Stomach (tissue), 9 donors: Measurements from ENCODE around the gene ARID5B. TPM values are rescaled to one million over a fixed set of nuclear protein-coding genes. Genes with fewer than 3 reads are reported as not detected.

Experiments
- DNase-seq, 2 donors: peaks; one replicate each; pipeline versions ENCODE4 v3.0.0 to v3.0.0-alpha.2; 2013 to 2019
- H3K27ac ChIP-seq, 5 donors: fragments of 200-600 bp in 4 of 5; sonication (generic) in 4 of 5; one replicate each; pipeline ENCODE4 v1.5.1; 2013 to 2019; ENCODE audit warnings: mild to moderate bottlenecking in 1 of 5, moderate library complexity in 1 of 5
- H3K27me3 ChIP-seq, 3 donors: fragments of 200-600 bp; sonication (generic); one replicate each; pipeline ENCODE4 v1.5.1; 2017 to 2019; ENCODE audit warnings: mixed run types in 1 of 3
- H3K36me3 ChIP-seq, 4 donors: fragments of 200-600 bp; sonication (generic); 1 replicate in 3 of 4; 2 replicates in 1 of 4; pipeline ENCODE4 v1.5.1; 2016 to 2019
- H3K4me1 ChIP-seq, 4 donors: fragments of 200-600 bp; sonication (generic); one replicate each; pipeline ENCODE4 v1.5.1; 2016 to 2019
- H3K4me3 ChIP-seq, 4 donors: fragments of 200-600 bp; sonication (generic) in 3 of 4; one replicate each; pipeline ENCODE4 v1.5.1; 2016 to 2019; ENCODE audit warnings: mild to moderate bottlenecking in 1 of 4
- H3K9me3 ChIP-seq, 4 donors: fragments of 200-600 bp; sonication (generic); one replicate each; pipeline ENCODE4 v1.5.1; 2016 to 2019
- EP300 ChIP-seq: sonication (generic); formaldehyde crosslinking; IDR thresholded peaks from one replicate; pipeline ENCODE4 v1.6.1; 2017; ENCODE audit warnings: antibody characterized with exemption
- POLR2A ChIP-seq, 4 donors: fragments of 450-650 bp; IDR thresholded peaks; one replicate each; pipeline ENCODE4 v1.6.1; 2016; ENCODE audit warnings: antibody characterized with exemption in 4 of 4, control low read depth in 2 of 4, mild to moderate bottlenecking in 1 of 4, moderate library complexity in 1 of 4
- POLR2AphosphoS5 ChIP-seq, 3 donors: sonication (generic); formaldehyde crosslinking; IDR thresholded peaks; one replicate each; pipeline ENCODE4 v1.6.1; 2016; ENCODE audit warnings: antibody characterized with exemption in 3 of 3
- WGBS, 5 donors: extraction: QIAGEN DNeasy Blood & Tissue Kit in 3 of 5; methylation state at CpG; one replicate each; pipeline versions ENCODE4 v1.1.5 to v1.1.7; 2013 to 2018; 5-methylcytosine and 5-hydroxymethylcytosine counted together
- intact Hi-C: fragments of 100-400 bp; cut with DNase I; formaldehyde crosslinking; loops from one replicate; pipeline ENCODE4 v1.15.1; 2023; ENCODE audit warnings: low total_unique reads
- polyA plus RNA-seq, 3 donors: library from polyadenylated mRNA; stranded (reverse); fragments of 200-250 nt; gene quantifications; one replicate each; pipeline ENCODE4 v1.2.3, GENCODE V29; 2013
- total RNA-seq, 5 donors: library from RNA; depleted of rRNA; stranded (reverse); fragments of >200 nt; gene quantifications; one replicate each; pipeline versions ENCODE4 v1.1.0 to v1.2.3, GENCODE V29; 2014 to 2016
- TF ChIP-seq, protein P1 (sequence below), 7 experiments: fragments of 450-650 bp in 4 of 7; fragments of 200-600 bp in 3 of 7; sonication (generic) in 3 of 7; IDR thresholded peaks; one replicate each; pipeline ENCODE4 v1.5.1; 2016 to 2019; ENCODE audit warnings: antibody characterized with exemption in 7 of 7, control low read depth in 2 of 7, mild to moderate bottlenecking in 1 of 7
- donor health status: healthy with polysubstance abuse.
- donor health status: Bipolar disorder and iron deficiency.
- donor health status: healthy.

Gene ARID5B
- total and polyA plus RNA-seq, 8 donors = 5.4 to 64.2 (median 11.9) TPM

- peak overlapping the region in 2 of 5 donors; percentile 94 to 99 for H3K27ac ChIP-seq
- H3K36me3 ChIP-seq = no peaks in the 10 kb centered on the region
- TF ChIP-seq EP300 (no peak), POLR2A (IDR thresholded peaks at IDR 0.05) (no peak), POLR2AphosphoS5 (IDR thresholded peaks at IDR 0.05) (no peak)
- TF ChIP-seq, protein P1, sequence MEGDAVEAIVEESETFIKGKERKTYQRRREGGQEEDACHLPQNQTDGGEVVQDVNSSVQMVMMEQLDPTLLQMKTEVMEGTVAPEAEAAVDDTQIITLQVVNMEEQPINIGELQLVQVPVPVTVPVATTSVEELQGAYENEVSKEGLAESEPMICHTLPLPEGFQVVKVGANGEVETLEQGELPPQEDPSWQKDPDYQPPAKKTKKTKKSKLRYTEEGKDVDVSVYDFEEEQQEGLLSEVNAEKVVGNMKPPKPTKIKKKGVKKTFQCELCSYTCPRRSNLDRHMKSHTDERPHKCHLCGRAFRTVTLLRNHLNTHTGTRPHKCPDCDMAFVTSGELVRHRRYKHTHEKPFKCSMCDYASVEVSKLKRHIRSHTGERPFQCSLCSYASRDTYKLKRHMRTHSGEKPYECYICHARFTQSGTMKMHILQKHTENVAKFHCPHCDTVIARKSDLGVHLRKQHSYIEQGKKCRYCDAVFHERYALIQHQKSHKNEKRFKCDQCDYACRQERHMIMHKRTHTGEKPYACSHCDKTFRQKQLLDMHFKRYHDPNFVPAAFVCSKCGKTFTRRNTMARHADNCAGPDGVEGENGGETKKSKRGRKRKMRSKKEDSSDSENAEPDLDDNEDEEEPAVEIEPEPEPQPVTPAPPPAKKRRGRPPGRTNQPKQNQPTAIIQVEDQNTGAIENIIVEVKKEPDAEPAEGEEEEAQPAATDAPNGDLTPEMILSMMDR (IDR thresholded peaks at IDR 0.05) = no peak
- H3K9me3 ChIP-seq = no peaks in the 10 kb centered on the region
- no peaks in the 10 kb centered on the region for H3K27me3 ChIP-seq
- WGBS, 5 donors = 18 to 32% (median 23%) methylated on average over 2 of the region's 2 CpGs
- intact Hi-C loops = no loop called here
- H3K4me3 ChIP-seq = no peak overlapping the region
- DNase-seq = no peak
- H3K4me1 ChIP-seq = peaks cover 20 to 38% (median 36%) of the 10 kb centered on the region in 4 donors
These were observed 3.1 kb upstream of the ARID5B start for GRCh38 chr10:61898435-61898778.

- Histone ChIP-seq H3K36me3 (no peaks in the 10 kb centered on the region), H3K4me3 (peak overlapping the region in 2 of 4 donors; percentile 61 to 62), H3K9me3 (no peaks in the 10 kb centered on the region), H3K27ac (peak overlapping the region in 4 of 5 donors; percentile 94 to 99 (median 98)), H3K4me1 (peaks cover 22 to 41% (median 38%) of the 10 kb centered on the region in 4 donors), H3K27me3 (no peaks in the 10 kb centered on the region)
- TF ChIP-seq, protein P1 (IDR thresholded peaks at IDR 0.05) = no peak
- TF ChIP-seq POLR2A (IDR thresholded peaks at IDR 0.05) (no peak), EP300 (no peak), POLR2AphosphoS5 (IDR thresholded peaks at IDR 0.05) (no peak)
- 38 to 46% (median 42%) methylated on average over 7 of the region's 7 CpGs for WGBS, 5 donors
- intact Hi-C loops = no loop called here
- DNase-seq = no peak
These were observed 2.4 kb upstream of the ARID5B start for GRCh38 chr10:61899069-61899531.

- intact Hi-C loops = no loop called here
- H3K9me3 ChIP-seq = no peaks in the 10 kb centered on the region
- peaks cover 27 to 46% (median 40%) of the 10 kb centered on the region in 4 donors for H3K4me1 ChIP-seq
- no peak for DNase-seq
- H3K4me3 ChIP-seq = peak overlapping the region; percentile 61 to 82 (median 71)
- no peak for TF ChIP-seq POLR2AphosphoS5 (IDR thresholded peaks at IDR 0.05)
- TF ChIP-seq POLR2A (IDR thresholded peaks at IDR 0.05) = no peak
- TF ChIP-seq, protein P1 (IDR thresholded peaks at IDR 0.05) = no peak
- no peak for TF ChIP-seq EP300
- 8 to 22% (median 13%) methylated on average over 7 of the region's 7 CpGs for WGBS, 5 donors
- peak overlapping the region in 4 of 5 donors; percentile 94 to 99 (median 98) for H3K27ac ChIP-seq
- no peaks in the 10 kb centered on the region for H3K27me3 ChIP-seq
- H3K36me3 ChIP-seq = no peaks in the 10 kb centered on the region
These were observed 1.9 kb upstream of the ARID5B start for GRCh38 chr10:61899663-61899996.

- peak; percentile 66 to 87 for DNase-seq
- Histone ChIP-seq H3K27me3 (no peaks in the 10 kb centered on the region), H3K4me3 (peak overlapping the region; percentile 61 to 82 (median 71)), H3K27ac (peak overlapping the region; percentile 72 to 99 (median 98)), H3K36me3 (no peaks in the 10 kb centered on the region), H3K9me3 (no peaks in the 10 kb centered on the region), H3K4me1 (peaks cover 33 to 52% (median 43%) of the 10 kb centered on the region in 4 donors)
- intact Hi-C loops = loop anchor here (10.0 kb wide), 1 partner anchor 345 kb away; no protein-coding TSS in a partner anchor
- WGBS, 5 donors = 0 to 1% (median 1%) methylated on average over 25 of the region's 25 CpGs
- no peak for TF ChIP-seq POLR2A (IDR thresholded peaks at IDR 0.05)
- no peak for TF ChIP-seq EP300
- peak in 2 of 3 donors; percentile 41 to 56 for TF ChIP-seq POLR2AphosphoS5 (IDR thresholded peaks at IDR 0.05)
These were observed 1.3 kb upstream of the ARID5B start for GRCh38 chr10:61899997-61900828.
